Measurements from ENCODE around the gene ZNF850. TPM values are rescaled to one million over a fixed set of nuclear protein-coding genes. Genes with fewer than 3 reads are reported as not detected.

ZNF850 gene
- total RNA-seq (2022; extraction: Qiagen RNA extraction): 0.29 to 1.0 TPM (median 0.68 TPM) in 5 replicates

DNA sequence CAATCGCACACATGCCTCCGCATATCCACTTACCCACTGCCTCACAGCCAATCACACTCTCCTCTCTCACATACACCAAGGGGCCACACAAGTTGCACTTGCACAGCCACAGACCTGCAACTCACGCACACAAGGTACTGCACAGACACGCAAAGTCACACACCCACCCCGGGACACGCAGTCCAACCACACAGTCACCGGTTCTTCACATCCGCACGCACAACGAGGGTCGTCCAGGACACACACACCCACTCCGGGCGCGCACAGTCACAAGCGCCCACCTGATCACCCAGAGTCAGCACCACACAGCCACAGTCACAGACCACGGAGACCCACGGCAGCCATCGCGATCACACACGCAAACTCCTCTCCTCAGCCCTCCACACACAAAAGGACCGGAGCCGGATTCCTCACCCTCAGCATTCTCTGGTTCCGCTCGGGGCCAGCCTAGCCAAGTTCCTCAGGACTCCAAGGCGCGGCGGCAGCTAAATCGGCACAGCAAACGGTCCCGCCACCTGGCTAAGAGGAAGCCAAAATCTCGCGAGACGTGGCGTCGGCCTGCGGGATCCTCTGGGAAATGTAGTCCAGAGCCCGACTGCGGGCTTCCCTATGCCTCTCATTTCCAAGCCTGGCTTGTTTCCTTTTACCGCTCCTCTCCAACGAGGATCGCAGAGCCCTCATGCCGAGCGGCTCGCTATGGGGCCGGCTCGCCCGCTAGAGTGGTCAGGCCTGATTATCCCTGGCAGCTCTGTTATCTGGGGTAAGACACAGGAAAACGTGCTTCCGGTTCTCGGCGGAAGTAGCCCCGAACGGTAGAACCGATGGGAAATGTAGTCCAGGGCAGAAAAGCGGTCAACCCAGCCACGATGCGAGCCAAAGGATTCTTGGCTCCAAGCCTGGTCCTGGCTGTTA lies at the start of gene ZNF850:
ZNF850 (minus strand) TSS at position 497 of the 912 bp plus-strand sequence. CDS start 10,201 bp downstream, outside the sequence.

DNA sequence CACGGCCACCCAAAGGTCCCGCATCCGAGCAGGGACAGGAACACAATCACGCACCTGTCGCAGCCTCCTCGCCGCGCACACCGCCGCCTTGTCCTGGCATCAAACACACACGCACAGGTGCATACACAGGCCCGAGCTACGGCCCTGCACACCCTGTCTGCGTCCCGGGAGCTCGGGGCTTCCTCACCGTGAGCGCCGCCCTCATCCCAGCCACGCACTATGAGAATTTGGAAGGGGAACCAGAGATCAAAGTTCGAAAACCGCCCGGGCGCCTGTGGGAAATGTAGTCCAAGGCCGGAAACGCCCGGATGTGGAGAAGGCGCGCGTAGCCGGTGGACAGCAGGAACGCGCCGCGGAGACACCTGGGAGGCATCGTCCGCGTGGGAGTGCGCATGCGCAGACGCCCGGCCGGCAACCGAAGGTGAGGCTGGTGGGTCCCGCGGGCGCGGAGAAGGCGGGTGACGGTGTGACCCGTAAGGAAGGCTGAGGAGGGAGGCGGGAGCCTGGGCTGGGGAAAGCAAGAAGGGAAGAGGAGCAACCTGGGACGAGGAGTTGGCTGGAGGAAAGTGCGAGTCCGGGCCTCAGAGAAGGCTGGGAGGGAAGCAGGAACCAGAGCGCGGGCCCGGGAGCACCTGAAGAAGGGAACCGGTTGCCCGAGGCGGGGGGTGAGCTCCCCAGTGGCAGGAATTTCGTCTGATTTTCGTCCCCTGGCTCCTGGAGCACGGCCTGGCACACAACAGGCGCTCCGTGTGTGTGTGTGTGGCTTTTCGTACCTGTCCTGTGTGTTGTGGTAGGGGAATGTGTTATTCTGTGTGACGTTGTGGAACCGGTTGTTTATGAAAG lies 85.2 kb downstream of the ZNF850 start, which contains the start of gene ZNF567:
ZNF567 (plus strand) TSS at position 399 of the 843 bp plus-strand sequence. CDS start 7,256 bp downstream, outside the sequence.

Other genes starting within 250 kb of the ZNF850 start
- gene ZNF260, start 244.5 kb downstream of the ZNF850 start, total RNA-seq (2022; extraction: Qiagen RNA extraction): 6.0 to 12.6 TPM (median 7.0 TPM) in 5 replicates
- 2.5 to 3.0 TPM (median 2.6 TPM) in 5 replicates for gene ZNF529, start 199.5 kb downstream of the ZNF850 start, total RNA-seq (2022; extraction: Qiagen RNA extraction)
- 0.11 to 0.12 TPM in 2 of 5 replicates, not detected in the others for gene ZNF382, start 167.5 kb downstream of the ZNF850 start, total RNA-seq (2022; extraction: Qiagen RNA extraction)
- 5.2 to 9.6 TPM (median 7.7 TPM) in 5 replicates for gene ZNF461, start 106.0 kb downstream of the ZNF850 start, total RNA-seq (2022; extraction: Qiagen RNA extraction)
- 7.5 to 10.2 TPM (median 8.5 TPM) in 5 replicates for gene ZNF567, start 85.2 kb downstream of the ZNF850 start, total RNA-seq (2022; extraction: Qiagen RNA extraction)
- 0.12 to 0.26 TPM (median 0.22 TPM) in 5 replicates for gene ZNF790, start 65.6 kb upstream of the ZNF850 start, total RNA-seq (2022; extraction: Qiagen RNA extraction)
- gene ZNF345, start 78.1 kb upstream of the ZNF850 start, total RNA-seq (2022; extraction: Qiagen RNA extraction): 0.06 to 0.18 TPM (median 0.12 TPM) in 5 replicates
- gene ZNF829, start 143.5 kb upstream of the ZNF850 start, total RNA-seq (2022; extraction: Qiagen RNA extraction): 0.36 to 0.48 TPM (median 0.44 TPM) in 5 replicates
- gene ZNF568, start 143.5 kb upstream of the ZNF850 start, total RNA-seq (2022; extraction: Qiagen RNA extraction): 1.1 to 2.0 TPM (median 1.1 TPM) in 5 replicates

Data from A549 treated with CORT108297 at 1 μM for 4 hours (cell line).